Natural killer cell (primary cell): Measurements from ENCODE around the gene MISP3. TPM values are rescaled to one million over a fixed set of nuclear protein-coding genes. Genes with fewer than 3 reads are reported as not detected.

Experiments
- ATAC-seq, 3 donors: fragments of 150-1000 bp in 2 of 3; fragments of 200-7000 bp in 1 of 3; cut with Tn5 transposase; 1 replicate in 1 of 3; 2 replicates in 2 of 3; pipeline ENCODE4 v1.10.0; 2021; ENCODE audit warnings: mild to moderate bottlenecking in 2 of 3, moderate library complexity in 2 of 3
- DNase-seq, 2 donors: peaks; one replicate each; pipeline versions ENCODE4 v3.0.0 to v3.0.0-alpha.2; 2013 to 2021; ENCODE audit warnings: mixed read lengths in 1 of 2
- H3K27ac ChIP-seq: one replicate; pipeline ENCODE4 v1.5.1; 2013; ENCODE audit warnings: mild to moderate bottlenecking, low read length
- H3K27me3 ChIP-seq: one replicate; pipeline ENCODE4 v1.6.1; 2013; ENCODE audit warnings: low read length; ENCODE audit not compliant: control insufficient read depth, insufficient read depth
- H3K36me3 ChIP-seq: one replicate; pipeline ENCODE4 v1.6.1; 2013; ENCODE audit warnings: low read length; ENCODE audit not compliant: control insufficient read depth, insufficient read depth
- H3K4me1 ChIP-seq: one replicate; pipeline ENCODE4 v1.6.1; 2013; ENCODE audit warnings: low read length; ENCODE audit not compliant: control insufficient read depth, insufficient read depth
- H3K4me3 ChIP-seq: one replicate; pipeline ENCODE4 v1.5.1; 2013; ENCODE audit warnings: low read length
- H3K9me3 ChIP-seq: one replicate; pipeline ENCODE4 v1.6.1; 2013; ENCODE audit warnings: low read length; ENCODE audit not compliant: control insufficient read depth, insufficient read depth
- H3K27ac Mint-ChIP-seq, 2 donors: one replicate each; pipeline ENCODE4 v1.8.0; 2022; ENCODE audit warnings: mild to moderate bottlenecking in 2 of 2, mixed read lengths in 2 of 2, moderate library complexity in 1 of 2
- H3K27me3 Mint-ChIP-seq, 2 donors: one replicate each; pipeline ENCODE4 v1.8.0; 2022; ENCODE audit warnings: low read depth in 2 of 2, mixed read lengths in 2 of 2
- H3K36me3 Mint-ChIP-seq: one replicate; pipeline ENCODE4 v1.8.0; 2022; ENCODE audit warnings: mixed read lengths
- H3K4me1 Mint-ChIP-seq, 2 donors: one replicate each; pipeline ENCODE4 v1.8.0; 2022; ENCODE audit warnings: mixed read lengths in 2 of 2
- H3K4me3 Mint-ChIP-seq: one replicate; pipeline ENCODE4 v1.8.0; 2022; ENCODE audit warnings: mild to moderate bottlenecking, moderate library complexity, mixed read lengths
- H3K9me3 Mint-ChIP-seq, 2 donors: one replicate each; pipeline ENCODE4 v1.8.0; 2022; ENCODE audit warnings: mixed read lengths in 2 of 2
- CTCF ChIP-seq: fragments of 200-600 bp; IDR thresholded peaks from one replicate; pipeline ENCODE4 v1.8.0; 2022; ENCODE audit warnings: antibody characterized with exemption
- WGBS: methylation state at CpG from one replicate; pipeline ENCODE4 v1.1.7; 2013; ENCODE audit warnings: missing lambda C conversion rate; ENCODE audit not compliant: insufficient coverage; 5-methylcytosine and 5-hydroxymethylcytosine counted together
- intact Hi-C: fragments of 100-400 bp; cut with micrococcal nuclease; formaldehyde crosslinking; loops from one replicate; pipeline ENCODE4 v1.14.2; 2022
- total RNA-seq, 4 donors: library from RNA; stranded (reverse); fragments of 120-200 nt in 1 of 4; gene quantifications; one replicate each; pipeline versions ENCODE4 v1.2.3 to v1.2.4, GENCODE V29; 2013 to 2022

Gene MISP3
- total RNA-seq, 3 donors from 2014 or later (not counting 1 experiment from before 2014, with no cell fraction given), result 2.4 to 4.1 (median 2.4) TPM

GRCh38 chr19:14122924-14123323 is 50.3 kb downstream of the MISP3 start:
- Mint-ChIP-seq H3K27me3 (no peaks in the 10 kb centered on the region), H3K4me3 (no peak overlapping the region), H3K27ac (no peak overlapping the region), H3K9me3 (no peaks in the 10 kb centered on the region), H3K4me1 (peaks cover 9 to 10% of the 10 kb centered on the region in 2 donors), H3K36me3 (no peaks in the 10 kb centered on the region)
- WGBS, result 96% methylated on average over 4 of the region's 6 CpGs
- H3K9me3 ChIP-seq, result no peaks in the 10 kb centered on the region
- H3K4me3 ChIP-seq, result no peak overlapping the region
- ATAC-seq (no peak), DNase-seq (no peak)
- no peak for TF ChIP-seq CTCF
- H3K27ac ChIP-seq, result no peak overlapping the region
- no peaks in the 10 kb centered on the region for H3K36me3 ChIP-seq
- intact Hi-C loops, result no loop called here
- no peaks in the 10 kb centered on the region for H3K27me3 ChIP-seq
- H3K4me1 ChIP-seq, result peaks cover 14% of the 10 kb centered on the region

Other genes with a start within 250 kb of the MISP3 start
- 1 to 10 TPM; 2.6 to 6.3 (median 3.0) TPM for gene NANOS3, start 195.7 kb upstream of the MISP3 start, total RNA-seq
- 1 to 10 TPM; 3.8 to 7.7 (median 4.0) TPM for gene BRME1, start 166.7 kb upstream of the MISP3 start, total RNA-seq
- gene CC2D1A, start 166.6 kb upstream of the MISP3 start, total RNA-seq, result 10 to 100 TPM; 42.8 to 49.3 (median 48.4) TPM
- gene PODNL1, start 134.4 kb upstream of the MISP3 start, total RNA-seq, result under 1 TPM in 1 of 3 donors, not detected in 2; 0.61 TPM
- gene DCAF15, start 120.3 kb upstream of the MISP3 start, total RNA-seq, result 100 to 1,000 TPM; 121 to 149 (median 124) TPM
- 10 to 100 TPM; 26.0 to 31.8 (median 30.5) TPM for gene RFX1, start 66.5 kb upstream of the MISP3 start, total RNA-seq
- not detected for gene RLN3, start 44.6 kb upstream of the MISP3 start, total RNA-seq
- gene IL27RA, start 41.0 kb upstream of the MISP3 start, total RNA-seq, result 10 to 100 TPM; 38.4 to 61.1 (median 58.0) TPM
- gene PALM3, start 10.7 kb upstream of the MISP3 start, total RNA-seq, result not detected
- gene C19orf67, start 13.0 kb downstream of the MISP3 start, total RNA-seq, result under 1 TPM in 2 of 3 donors, not detected in 1; 0.35 to 0.53 TPM
- gene SAMD1, start 18.0 kb downstream of the MISP3 start, total RNA-seq, result 10 to 100 TPM; 30.8 to 33.0 (median 30.9) TPM
- gene PRKACA, start 45.0 kb downstream of the MISP3 start, total RNA-seq, result 10 to 100 TPM; 68.6 to 71.8 (median 69.3) TPM
- gene ASF1B, start 63.8 kb downstream of the MISP3 start, total RNA-seq, result 1 to 10 TPM; 4.5 to 5.5 (median 4.8) TPM
- 10 to 100 TPM; 47.3 to 54.3 (median 52.7) TPM for gene ADGRL1, start 133.4 kb downstream of the MISP3 start, total RNA-seq